ENCODE results near the gene RSRC2. TPM values are rescaled to one million over a fixed set of nuclear protein-coding genes. Genes with fewer than 3 reads are reported as not detected.

RSRC2 gene
- polyA plus RNA-seq, 1 donor from 2014 or later = 194 TPM

- peak; percentile 12 for TF ChIP-seq SMC3 (conservative IDR thresholded peaks at IDR 0.05; ENCODE audit: poor library complexity)
- TF ChIP-seq POLR2AphosphoS5 (IDR thresholded peaks at IDR 0.05) = peak; percentile 90
- TF ChIP-seq RAD21 (conservative IDR thresholded peaks at IDR 0.05) = no peak
- TF ChIP-seq REST (IDR thresholded peaks at IDR 0.05; ENCODE audit: borderline replicate concordance) = peak; percentile 70
- peak; percentile 80 for TF ChIP-seq TAF1 (IDR thresholded peaks at IDR 0.05; ENCODE audit: low read depth)
- no peak for TF ChIP-seq EZH2 (IDR thresholded peaks at IDR 0.05; ENCODE audit: borderline replicate concordance, insufficient read depth, low read length, poor library complexity, severe bottlenecking)
- TF ChIP-seq, protein P1, sequence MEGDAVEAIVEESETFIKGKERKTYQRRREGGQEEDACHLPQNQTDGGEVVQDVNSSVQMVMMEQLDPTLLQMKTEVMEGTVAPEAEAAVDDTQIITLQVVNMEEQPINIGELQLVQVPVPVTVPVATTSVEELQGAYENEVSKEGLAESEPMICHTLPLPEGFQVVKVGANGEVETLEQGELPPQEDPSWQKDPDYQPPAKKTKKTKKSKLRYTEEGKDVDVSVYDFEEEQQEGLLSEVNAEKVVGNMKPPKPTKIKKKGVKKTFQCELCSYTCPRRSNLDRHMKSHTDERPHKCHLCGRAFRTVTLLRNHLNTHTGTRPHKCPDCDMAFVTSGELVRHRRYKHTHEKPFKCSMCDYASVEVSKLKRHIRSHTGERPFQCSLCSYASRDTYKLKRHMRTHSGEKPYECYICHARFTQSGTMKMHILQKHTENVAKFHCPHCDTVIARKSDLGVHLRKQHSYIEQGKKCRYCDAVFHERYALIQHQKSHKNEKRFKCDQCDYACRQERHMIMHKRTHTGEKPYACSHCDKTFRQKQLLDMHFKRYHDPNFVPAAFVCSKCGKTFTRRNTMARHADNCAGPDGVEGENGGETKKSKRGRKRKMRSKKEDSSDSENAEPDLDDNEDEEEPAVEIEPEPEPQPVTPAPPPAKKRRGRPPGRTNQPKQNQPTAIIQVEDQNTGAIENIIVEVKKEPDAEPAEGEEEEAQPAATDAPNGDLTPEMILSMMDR (IDR thresholded peaks at IDR 0.05; ENCODE audit: poor library complexity, severe bottlenecking) = peak; percentile 15
- peak; percentile 53 for TF ChIP-seq MXI1 (conservative IDR thresholded peaks at IDR 0.05; ENCODE audit: poor library complexity, severe bottlenecking)
- peak; percentile 47 for TF ChIP-seq EP300 (conservative IDR thresholded peaks at IDR 0.05; ENCODE audit: poor library complexity, severe bottlenecking)
- Histone ChIP-seq H3F3A (ENCODE audit: insufficient read depth, low read length, poor library complexity, severe bottlenecking) (peaks cover 4% of the 10 kb centered on the region), H4K20me1 (ENCODE audit: insufficient read depth) (no peaks in the 10 kb centered on the region), H3K9me3 (ENCODE audit: low read length) (no peaks in the 10 kb centered on the region), H3K9ac (ENCODE audit: low read length) (peak within 1 kb of the TSS; percentile 97), H3K36me3 (ENCODE audit: insufficient read depth, low read length) (no peaks in the 10 kb centered on the region), H2AFZ (ENCODE audit: low read depth, low read length) (peak within 1 kb of the TSS; percentile 87), H3K27ac (ENCODE audit: low read length) (peak within 1 kb of the TSS; percentile 95), H3K9me2 (ENCODE audit: insufficient read depth, low read length) (no peaks in the 10 kb centered on the region), H3K79me2 (replicated peaks; ENCODE audit: insufficient read depth, low read length) (peaks cover 25% of the 10 kb centered on the region), H3K4me2 (ENCODE audit: low read length) (peak within 1 kb of the TSS; percentile 76), H3K27me3 (ENCODE audit: insufficient read depth, low read depth, low read length) (no peaks in the 10 kb centered on the region), H3K4me3 (ENCODE audit: low read length) (peak within 1 kb of the TSS; percentile 97)
Observed at GRCh38 chr12:122500685-122501488, 25.8 kb downstream of the RSRC2 start, which contains the start of gene ZCCHC8. Gene ZCCHC8 (minus strand): TSS chr12:122500932. CDS start chr12:122500840, 92 bp downstream.

- Histone ChIP-seq H3K36me3 (ENCODE audit: insufficient read depth, low read length) (no peaks in the 10 kb centered on the region), H3F3A (ENCODE audit: insufficient read depth, low read length, poor library complexity, severe bottlenecking) (peaks cover 4% of the 10 kb centered on the region), H3K27me3 (ENCODE audit: insufficient read depth, low read depth, low read length) (no peaks in the 10 kb centered on the region), H4K20me1 (ENCODE audit: insufficient read depth) (no peaks in the 10 kb centered on the region), H3K9me3 (ENCODE audit: low read length) (no peaks in the 10 kb centered on the region), H3K4me3 (ENCODE audit: low read length) (peak overlapping the region; percentile 97), H3K79me2 (replicated peaks; ENCODE audit: insufficient read depth, low read length) (peaks cover 25% of the 10 kb centered on the region), H3K9me2 (ENCODE audit: insufficient read depth, low read length) (no peaks in the 10 kb centered on the region), H3K27ac (ENCODE audit: low read length) (peak overlapping the region; percentile 95), H3K4me2 (ENCODE audit: low read length) (peak overlapping the region; percentile 76), H2AFZ (ENCODE audit: low read depth, low read length) (peak overlapping the region; percentile 87), H3K9ac (ENCODE audit: low read length) (peak overlapping the region; percentile 97)
- no peak for TF ChIP-seq POLR2AphosphoS5 (IDR thresholded peaks at IDR 0.05)
- TF ChIP-seq MXI1 (conservative IDR thresholded peaks at IDR 0.05; ENCODE audit: poor library complexity, severe bottlenecking) = peak; percentile 33
- TF ChIP-seq TAF1 (IDR thresholded peaks at IDR 0.05; ENCODE audit: low read depth) = no peak
- TF ChIP-seq, protein P1 (IDR thresholded peaks at IDR 0.05; ENCODE audit: poor library complexity, severe bottlenecking) = no peak
- TF ChIP-seq RAD21 (conservative IDR thresholded peaks at IDR 0.05) = no peak
- no peak for TF ChIP-seq EZH2 (IDR thresholded peaks at IDR 0.05; ENCODE audit: borderline replicate concordance, insufficient read depth, low read length, poor library complexity, severe bottlenecking)
Observed at GRCh38 chr12:122499991-122500684, 26.6 kb downstream of the RSRC2 start.
